ENCODE measurements around the gene COL15A1. TPM values are rescaled to one million over a fixed set of nuclear protein-coding genes. Genes with fewer than 3 reads are reported as not detected.

Gene COL15A1
- total and polyA plus RNA-seq, 2 of the 8 experiments (the other 6 are each of a cell fraction or from before 2014, with no cell fraction given) = 0.12 to 0.15 TPM

GRCh38 chr9:98995059-98995671, 51.5 kb downstream of the COL15A1 start:
- POLR2A ChIA-PET (ENCODE audit: partially characterized antibody) = no interaction called here
- Histone ChIP-seq H3K4me1 (replicated peaks in 1 of 4; ENCODE audit: control insufficient read depth in 3 of 4, insufficient read depth in 4 of 4, low read length in 3 of 4) (no peaks in the 10 kb centered on the region), H3K9me3 (ENCODE audit: insufficient read depth in 2 of 2, low read depth in 1 of 2, low read length in 1 of 2) (peaks cover 7 to 17% of the 10 kb centered on the region in 2 experiments; a peak in 3 of 4 replicates), H4K91ac (replicated peaks; ENCODE audit: insufficient read length, low read length) (no peak overlapping the region), H3K14ac (ENCODE audit: insufficient read length) (no peak overlapping the region), H3K56ac (replicated peaks; ENCODE audit: insufficient read length, low read depth, low read length) (no peak overlapping the region), H3K23me2 (ENCODE audit: low read depth, low read length) (no peaks in the 10 kb centered on the region), H3K9ac (replicated peaks in 1 of 4; ENCODE audit: extremely low read depth in 1 of 4, low read depth in 3 of 4, low read length in 3 of 4) (no peak overlapping the region; a peak in 1 of 7 replicates), H2BK12ac (ENCODE audit: low read depth, low read length) (no peak overlapping the region), H3K4ac (replicated peaks; ENCODE audit: insufficient read length, low read depth, low read length) (no peak overlapping the region), H3K23ac (ENCODE audit: insufficient read length) (no peak overlapping the region), H2BK20ac (ENCODE audit: low read length) (no peak overlapping the region), H3K27me3 (replicated peaks in 1 of 4; ENCODE audit: control insufficient read depth in 3 of 4, extremely low read depth in 1 of 4, insufficient read depth in 3 of 4, low read length in 3 of 4) (no peaks in the 10 kb centered on the region; a peak in 1 of 7 replicates), H4K20me1 (replicated peaks in 1 of 2; ENCODE audit: control insufficient read depth in 1 of 2, insufficient read depth in 2 of 2, low read length in 2 of 2) (no peaks in the 10 kb centered on the region), H2AFZ (ENCODE audit: low read length) (no peak overlapping the region), H3K27ac (ENCODE audit: low read depth, low read length) (no peak overlapping the region), H3K4me2 (ENCODE audit: insufficient read depth in 1 of 2, low read depth in 2 of 2, low read length in 2 of 2) (no peak overlapping the region), H3K18ac (ENCODE audit: extremely low read depth, low read length) (no peak overlapping the region), H2AK5ac (ENCODE audit: low read depth, low read length) (no peak overlapping the region), H3K79me1 (ENCODE audit: low read depth, low read length) (no peaks in the 10 kb centered on the region), H2BK15ac (ENCODE audit: low read length) (no peak overlapping the region), H3K79me2 (ENCODE audit: control insufficient read depth in 1 of 2, insufficient read depth in 2 of 2, low read length in 2 of 2) (no peaks in the 10 kb centered on the region), H3K36me3 (ENCODE audit: control insufficient read depth in 2 of 4, insufficient read depth in 4 of 4, low read length in 3 of 4) (no peaks in the 10 kb centered on the region), H4K8ac (ENCODE audit: extremely low read depth, insufficient read depth, low read length) (no peak overlapping the region), H4K5ac (ENCODE audit: insufficient read length, low read depth, low read length) (no peak overlapping the region), H2BK120ac (replicated peaks; ENCODE audit: low read depth, low read length) (no peak overlapping the region), H2BK5ac (ENCODE audit: low read depth, low read length) (no peak overlapping the region), H3K4me3 (ENCODE audit: extremely low read depth in 1 of 4, insufficient read depth in 2 of 4, low read depth in 3 of 4, low read length in 4 of 4) (no peak overlapping the region)
- CTCF ChIA-PET (ENCODE audit: partially characterized antibody) = interaction anchor here (1.1 to 10.2 kb wide), 8 partner anchors 17 to 147 kb away, joined by 3 to 116 read pairs (median 8); no protein-coding TSS in a partner anchor
- no peak for DNase-seq (ENCODE audit: low read depth in 1 of 2, low spot score in 2 of 2)
- no peak for FAIRE-seq
- WGBS, 2 experiments (ENCODE audit: extremely low coverage in 1 of 2, insufficient coverage in 1 of 2, insufficient read length in 1 of 2, insufficient replicate concordance in 2 of 2, low coverage in 1 of 2, low lambda C conversion rate in 2 of 2, missing lambda C conversion rate in 1 of 2) = 83% methylated on average over 3 of the region's 3 CpGs; no CpG with 5 or more reads in 1 of the 2 experiments
- TF ChIP-seq KDM1A (IDR thresholded peaks at IDR 0.05; ENCODE audit: borderline replicate concordance, low read length) = no peak
- TF ChIP-seq POLR2A (IDR thresholded peaks at IDR 0.05; ENCODE audit: control extremely low read depth in 1 of 2, low read depth in 2 of 2, low read length in 2 of 2) = no peak

Measured in H1 (cell line).